AG04450 (cell line): ENCODE measurements around the gene MYO3A. TPM values are rescaled to one million over a fixed set of nuclear protein-coding genes. Genes with fewer than 3 reads are reported as not detected.

Experiments used
- CTCF ChIA-PET: fragments of 300-600, 350-600 bp; formaldehyde crosslinking; extraction: SDS; loops from one replicate; lab custom pipeline; 2022; ENCODE audit warnings: antibody characterized with exemption, inconsistent platforms; lab: Charles Lee
- POLR2A ChIA-PET: fragments of 350-600 bp; formaldehyde crosslinking; extraction: SDS; loops from one replicate; lab custom pipeline; 2021; ENCODE audit warnings: antibody characterized with exemption, inconsistent platforms; lab: Yijun Ruan, JAX
- DNase-seq: peaks from one replicate; pipeline ENCODE4 v3.0.0-alpha.2; 2011; ENCODE audit warnings: low read depth, low spot score
- H3K27ac ChIP-seq: one replicate; pipeline ENCODE4 v1.5.1; 2012; ENCODE audit warnings: low read depth, low read length, control low read depth
- H3K27me3 ChIP-seq: one replicate; pipeline ENCODE4 v1.6.0; 2012; ENCODE audit warnings: low read length; ENCODE audit not compliant: control insufficient read depth, insufficient read depth
- H3K4me3 ChIP-seq: 2 replicates; pipeline ENCODE4 v1.5.1; 2011; ENCODE audit warnings: mild to moderate bottlenecking, low read depth, low read length, control low read depth
- H3K9me3 ChIP-seq: 2 replicates; pipeline ENCODE4 v1.5.1; 2012; ENCODE audit warnings: low read length; ENCODE audit not compliant: control insufficient read depth, insufficient read depth
- polyA plus RNA-seq: library from polyadenylated mRNA; depleted of rRNA; stranded (reverse); fragments of >200 nt; gene quantifications from 2 replicates; pipeline ENCODE4 v1.2.3, GENCODE V29; 2011
- TF ChIP-seq, protein P1 (sequence below): IDR thresholded peaks from 2 replicates; pipeline ENCODE4 v1.5.1; 2011; ENCODE audit warnings: low read depth, low read length, control low read depth, inconsistent platforms

MYO3A gene
- polyA plus RNA-seq, 1 experiment: not detected

DNA sequence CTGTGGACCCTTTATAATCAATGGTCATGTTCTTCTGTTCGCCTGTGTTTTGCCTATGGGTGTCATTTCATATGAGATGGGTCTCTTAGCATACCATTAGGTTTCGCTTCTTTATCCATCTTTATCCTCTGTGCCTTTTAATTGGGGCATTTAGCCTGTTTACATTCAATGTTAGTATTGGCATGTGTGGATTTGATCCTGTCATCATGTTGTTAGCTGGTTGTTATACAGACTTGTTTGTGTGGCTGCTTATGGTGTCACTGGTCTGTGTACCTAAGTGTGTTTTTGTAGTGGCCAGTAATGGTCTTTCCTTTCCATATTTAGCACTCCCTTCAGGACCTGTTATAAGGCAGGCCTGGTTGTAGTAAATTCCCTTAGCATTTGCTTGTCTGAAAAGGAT is 90.3 kb downstream of the MYO3A start:
- H3K27me3 ChIP-seq: no peaks in the 10 kb centered on the region
- DNase-seq: no peak
- ChIA-PET CTCF (no interaction called here), POLR2A (no interaction called here)
- TF ChIP-seq, protein P1, sequence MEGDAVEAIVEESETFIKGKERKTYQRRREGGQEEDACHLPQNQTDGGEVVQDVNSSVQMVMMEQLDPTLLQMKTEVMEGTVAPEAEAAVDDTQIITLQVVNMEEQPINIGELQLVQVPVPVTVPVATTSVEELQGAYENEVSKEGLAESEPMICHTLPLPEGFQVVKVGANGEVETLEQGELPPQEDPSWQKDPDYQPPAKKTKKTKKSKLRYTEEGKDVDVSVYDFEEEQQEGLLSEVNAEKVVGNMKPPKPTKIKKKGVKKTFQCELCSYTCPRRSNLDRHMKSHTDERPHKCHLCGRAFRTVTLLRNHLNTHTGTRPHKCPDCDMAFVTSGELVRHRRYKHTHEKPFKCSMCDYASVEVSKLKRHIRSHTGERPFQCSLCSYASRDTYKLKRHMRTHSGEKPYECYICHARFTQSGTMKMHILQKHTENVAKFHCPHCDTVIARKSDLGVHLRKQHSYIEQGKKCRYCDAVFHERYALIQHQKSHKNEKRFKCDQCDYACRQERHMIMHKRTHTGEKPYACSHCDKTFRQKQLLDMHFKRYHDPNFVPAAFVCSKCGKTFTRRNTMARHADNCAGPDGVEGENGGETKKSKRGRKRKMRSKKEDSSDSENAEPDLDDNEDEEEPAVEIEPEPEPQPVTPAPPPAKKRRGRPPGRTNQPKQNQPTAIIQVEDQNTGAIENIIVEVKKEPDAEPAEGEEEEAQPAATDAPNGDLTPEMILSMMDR: no peak
- H3K4me3 ChIP-seq: no peak overlapping the region
- no peak overlapping the region for H3K27ac ChIP-seq
- peaks cover 3% of the 10 kb centered on the region; the same call in 1 of the 2 replicates for H3K9me3 ChIP-seq

DNA sequence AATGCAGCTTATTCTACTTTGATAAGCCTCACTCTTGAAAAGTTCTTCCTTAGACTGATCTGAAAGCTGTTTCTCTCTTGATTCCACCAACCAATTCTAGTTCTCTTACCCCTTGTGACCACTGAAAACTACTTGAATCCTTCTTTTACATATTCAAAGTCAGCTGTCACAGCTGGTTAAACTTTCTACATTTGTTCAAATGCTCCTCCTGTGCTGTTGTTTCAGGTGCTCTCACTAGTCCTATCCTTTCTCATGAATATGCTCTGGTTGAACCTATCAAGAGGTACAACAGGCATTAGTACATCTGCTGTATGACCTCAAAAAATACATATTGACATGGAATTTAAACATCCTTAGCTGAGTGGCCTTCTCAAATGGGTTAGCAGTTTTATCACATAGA is 91.5 kb downstream of the MYO3A start:
- no peak for DNase-seq
- no peak overlapping the region for H3K27ac ChIP-seq
- H3K4me3 ChIP-seq: no peak overlapping the region
- TF ChIP-seq, protein P1: no peak
- H3K27me3 ChIP-seq: no peaks in the 10 kb centered on the region
- H3K9me3 ChIP-seq: peaks cover 3% of the 10 kb centered on the region; the same call in 1 of the 2 replicates
- CTCF ChIA-PET: no interaction called here
- POLR2A ChIA-PET: no interaction called here

DNA sequence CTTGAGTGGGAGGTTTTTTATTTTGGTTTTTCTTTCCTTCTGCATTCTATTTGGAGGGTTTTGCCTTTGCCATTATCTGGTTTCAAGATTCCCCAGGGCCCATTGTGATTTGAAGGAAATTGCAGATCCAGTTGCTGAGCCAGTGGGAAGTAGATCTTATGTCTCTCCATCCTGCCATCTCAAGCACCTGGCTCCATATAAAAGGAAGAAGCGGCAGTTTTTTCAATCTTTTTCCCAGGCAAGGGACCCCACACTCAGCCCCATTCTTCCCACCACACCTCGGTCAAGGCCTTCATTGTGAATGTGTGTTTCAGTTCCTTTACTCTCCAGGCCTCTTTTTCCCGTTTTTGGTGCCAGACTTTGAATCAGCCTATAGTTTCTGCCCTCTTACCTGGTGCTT is 95.8 kb downstream of the MYO3A start:
- CTCF ChIA-PET: no interaction called here
- TF ChIP-seq, protein P1: no peak
- H3K4me3 ChIP-seq: no peak overlapping the region
- H3K27ac ChIP-seq: no peak overlapping the region
- peaks cover 5% of the 10 kb centered on the region for H3K9me3 ChIP-seq
- no peaks in the 10 kb centered on the region for H3K27me3 ChIP-seq
- POLR2A ChIA-PET: no interaction called here
- no peak for DNase-seq

DNA sequence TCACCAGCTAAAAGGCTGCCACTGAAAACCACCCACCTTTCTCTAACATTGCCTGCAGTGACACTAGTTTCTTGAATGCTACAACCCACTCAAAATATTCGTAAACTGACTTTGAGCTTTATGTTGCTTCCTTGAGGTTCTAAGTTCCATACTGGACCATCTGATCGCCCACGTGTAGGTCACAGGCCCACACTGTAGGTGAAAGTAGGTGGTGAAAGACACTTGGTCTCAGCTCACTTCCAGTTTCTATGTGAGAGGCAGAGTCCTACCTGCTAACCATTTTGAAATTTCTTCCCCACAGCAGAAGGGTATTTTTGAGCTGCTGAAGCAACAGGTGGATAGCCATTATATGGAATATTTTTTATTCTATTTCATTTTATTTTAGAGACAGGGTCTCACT is 97.3 kb downstream of the MYO3A start:
- no peaks in the 10 kb centered on the region for H3K27me3 ChIP-seq
- peaks cover 5% of the 10 kb centered on the region for H3K9me3 ChIP-seq
- POLR2A ChIA-PET: no interaction called here
- CTCF ChIA-PET: no interaction called here
- no peak overlapping the region for H3K4me3 ChIP-seq
- no peak for DNase-seq
- no peak overlapping the region for H3K27ac ChIP-seq
- TF ChIP-seq, protein P1: no peak

DNA sequence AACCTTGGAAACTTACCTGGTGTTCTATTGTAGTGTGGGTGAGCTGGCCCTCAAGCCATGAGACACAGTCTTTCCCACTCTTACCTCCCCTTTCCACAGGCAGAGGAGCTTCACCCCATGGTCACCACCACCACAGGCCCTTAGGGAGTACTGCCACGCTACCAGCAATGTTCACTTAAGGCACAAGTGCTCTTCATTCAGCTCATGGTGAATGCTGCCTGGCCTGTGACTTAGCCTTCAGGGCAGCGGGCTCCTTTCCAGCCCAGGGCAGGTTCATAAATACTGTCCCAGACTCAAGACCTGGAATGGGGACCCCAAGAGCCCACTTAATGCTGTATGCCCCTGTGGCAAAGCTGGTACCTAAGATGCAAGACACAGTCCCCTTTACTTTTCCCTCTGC is 109.4 kb downstream of the MYO3A start:
- TF ChIP-seq, protein P1: no peak
- H3K9me3 ChIP-seq: peaks cover 22% of the 10 kb centered on the region
- no peaks in the 10 kb centered on the region for H3K27me3 ChIP-seq
- ChIA-PET CTCF (no interaction called here), POLR2A (no interaction called here)
- no peak for DNase-seq
- H3K27ac ChIP-seq: no peak overlapping the region
- no peak overlapping the region for H3K4me3 ChIP-seq
